H9 (cell line): Measurements from ENCODE around the gene ERGIC3. TPM values are rescaled to one million over a fixed set of nuclear protein-coding genes. Genes with fewer than 3 reads are reported as not detected.
A peak's percentile ranks its signal among the peaks of the same experiment; 100 is the strongest.

Experiments
- DNase-seq: peaks from one replicate; pipeline ENCODE4 v3.0.0-alpha.2; 2017
- H2AFZ ChIP-seq: one replicate; pipeline ENCODE4 v1.6.1; 2013; ENCODE audit warnings: mild to moderate bottlenecking, low read length, control low read depth, moderate library complexity
- H2AK5ac ChIP-seq: 2 replicates; pipeline ENCODE4 v1.6.1; 2013; ENCODE audit warnings: low read length, control low read depth, mixed read lengths; ENCODE audit not compliant: insufficient read length
- H2BK120ac ChIP-seq: one replicate; pipeline ENCODE4 v1.6.1; 2013; ENCODE audit warnings: low read depth, mild to moderate bottlenecking, low read length, control low read depth, inconsistent platforms; ENCODE audit not compliant: poor library complexity, severe bottlenecking
- H2BK12ac ChIP-seq: 2 replicates; pipeline ENCODE4 v1.6.1; 2013; ENCODE audit warnings: low read length, control low read depth, mixed read lengths, low read depth; ENCODE audit not compliant: insufficient read length
- H2BK15ac ChIP-seq: 2 replicates; pipeline ENCODE4 v1.6.1; 2013; ENCODE audit warnings: low read depth, low read length, control low read depth
- H2BK20ac ChIP-seq: one replicate; pipeline ENCODE4 v1.6.1; 2013; ENCODE audit warnings: low read depth, mild to moderate bottlenecking, low read length, control low read depth, inconsistent platforms; ENCODE audit not compliant: poor library complexity, severe bottlenecking
- H2BK5ac ChIP-seq: 2 replicates; pipeline ENCODE4 v1.6.1; 2013; ENCODE audit warnings: low read length, control low read depth, mixed read lengths; ENCODE audit not compliant: insufficient read length
- H3K14ac ChIP-seq: 2 replicates; pipeline ENCODE4 v1.6.1; 2013; ENCODE audit warnings: low read length, control low read depth; ENCODE audit not compliant: insufficient read depth
- H3K18ac ChIP-seq: 2 replicates; pipeline ENCODE4 v1.6.1; 2013; ENCODE audit warnings: low read depth, mild to moderate bottlenecking, mixed read lengths, low read length, control low read depth; ENCODE audit not compliant: insufficient read length
- H3K23ac ChIP-seq: 2 replicates; pipeline ENCODE4 v1.6.1; 2013; ENCODE audit warnings: low read length, control low read depth, mixed read lengths, low read depth; ENCODE audit not compliant: insufficient read length
- H3K23me2 ChIP-seq: 2 replicates; pipeline ENCODE4 v1.6.1; 2013; ENCODE audit warnings: low read depth, mild to moderate bottlenecking, mixed read lengths, low read length, control low read depth; ENCODE audit not compliant: insufficient read length, poor library complexity, severe bottlenecking
- H3K27ac ChIP-seq: 2 replicates; pipeline ENCODE4 v1.5.1; 2013; ENCODE audit warnings: low read length, control low read depth, mixed read lengths, low read depth; ENCODE audit not compliant: insufficient read length
- H3K27me3 ChIP-seq: 2 replicates; pipeline ENCODE4 v1.6.1; 2013; ENCODE audit warnings: low read length, control low read depth, inconsistent platforms; ENCODE audit not compliant: insufficient read depth
- H3K4ac ChIP-seq: 2 replicates; pipeline ENCODE4 v1.6.1; 2013; ENCODE audit warnings: low read depth, mild to moderate bottlenecking, control low read depth, inconsistent platforms, low read length, moderate library complexity
- H3K4me1 ChIP-seq: 2 replicates; pipeline ENCODE4 v1.6.1; 2013; ENCODE audit warnings: low read length, control low read depth, inconsistent platforms; ENCODE audit not compliant: insufficient read depth
- H3K4me2 ChIP-seq: 2 replicates; pipeline ENCODE4 v1.6.1; 2013; ENCODE audit warnings: low read length, control low read depth, mixed read lengths; ENCODE audit not compliant: insufficient read length, insufficient read depth
- H3K56ac ChIP-seq: 2 replicates; pipeline ENCODE4 v1.6.1; 2013; ENCODE audit warnings: low read depth, mild to moderate bottlenecking, mixed read lengths, low read length, control low read depth; ENCODE audit not compliant: insufficient read length
- H3K79me1 ChIP-seq: 2 replicates; pipeline ENCODE4 v1.6.1; 2013; ENCODE audit warnings: low read depth, mild to moderate bottlenecking, moderate library complexity, low read length, control low read depth, inconsistent platforms; ENCODE audit not compliant: insufficient read depth, poor library complexity, severe bottlenecking
- H3K79me2 ChIP-seq: 2 replicates; pipeline ENCODE4 v1.6.1; 2013; ENCODE audit warnings: low read length, control low read depth, inconsistent platforms; ENCODE audit not compliant: insufficient read depth
- H3K9ac ChIP-seq: 2 replicates; pipeline ENCODE4 v1.6.1; 2013; ENCODE audit warnings: low read length, control low read depth, mixed read lengths; ENCODE audit not compliant: insufficient read length; ENCODE audit errors: extremely low read depth
- H3K9me3 ChIP-seq: one replicate; pipeline ENCODE4 v1.6.1; 2013; ENCODE audit warnings: low read depth, low read length, inconsistent platforms; ENCODE audit not compliant: control insufficient read depth
- H3T11ph ChIP-seq: one replicate; pipeline ENCODE4 v1.6.1; 2013; ENCODE audit warnings: mild to moderate bottlenecking, low read length, control low read depth, inconsistent platforms
- H4K20me1 ChIP-seq: one replicate; pipeline ENCODE4 v1.6.1; 2013; ENCODE audit not compliant: control insufficient read depth, insufficient read length, insufficient read depth
- H4K5ac ChIP-seq: 2 replicates; pipeline ENCODE4 v1.6.1; 2013; ENCODE audit warnings: low read depth, mild to moderate bottlenecking, mixed read lengths, low read length, control low read depth; ENCODE audit not compliant: insufficient read length
- H4K8ac ChIP-seq: replicated peaks from 2 replicates; pipeline ENCODE4 v1.6.1; 2013; ENCODE audit warnings: low read length, control low read depth, mixed read lengths, low read depth; ENCODE audit not compliant: insufficient read length
- H4K91ac ChIP-seq: 2 replicates; pipeline ENCODE4 v1.6.1; 2013; ENCODE audit warnings: low read depth, mild to moderate bottlenecking, moderate library complexity, mixed read lengths, low read length, control low read depth; ENCODE audit not compliant: insufficient read length
- H3K27ac Mint-ChIP-seq, 3 experiments: 2 replicates in 2 of 3; 3 replicates in 1 of 3; pipeline ENCODE4 v1.8.0; 2020 to 2021; ENCODE audit warnings: mixed read lengths in 3 of 3, mild to moderate bottlenecking in 1 of 3, moderate library complexity in 1 of 3
- H3K27me3 Mint-ChIP-seq: 2 replicates; pipeline ENCODE4 v1.8.0; 2021; ENCODE audit warnings: low read depth, mild to moderate bottlenecking, moderate library complexity, mixed read lengths
- H3K36me3 Mint-ChIP-seq, 3 experiments: 2 replicates in 2 of 3; 3 replicates in 1 of 3; pipeline ENCODE4 v1.8.0; 2020 to 2021; ENCODE audit warnings: low read depth in 3 of 3, mixed read lengths in 3 of 3; ENCODE audit not compliant: insufficient read depth in 1 of 3
- H3K4me1 Mint-ChIP-seq, 2 experiments: 2 replicates each; pipeline ENCODE4 v1.8.0; 2020; ENCODE audit warnings: mixed read lengths in 2 of 2
- H3K4me3 Mint-ChIP-seq, 2 experiments: 2 replicates in 1 of 2; 3 replicates in 1 of 2; pipeline ENCODE4 v1.8.0; 2020 to 2021; ENCODE audit warnings: mild to moderate bottlenecking in 2 of 2, mixed read lengths in 2 of 2, moderate library complexity in 1 of 2
- H3K9me3 Mint-ChIP-seq, 2 experiments: 2 replicates in 1 of 2; 3 replicates in 1 of 2; pipeline ENCODE4 v1.8.0; 2020; ENCODE audit warnings: mild to moderate bottlenecking in 2 of 2, mixed read lengths in 2 of 2, moderate library complexity in 1 of 2
- WGBS: extraction: QIAGEN DNeasy Blood & Tissue Kit; methylation state at CpG from one replicate; pipeline ENCODE4 v1.1.7; 2013; ENCODE audit warnings: missing lambda C conversion rate, low lambda C conversion rate, mixed read lengths; ENCODE audit not compliant: insufficient read length; ENCODE audit errors: extremely low coverage; 5-methylcytosine and 5-hydroxymethylcytosine counted together
- total RNA-seq: library from RNA; stranded (reverse); gene quantifications from 2 replicates; pipeline ENCODE4 v1.2.1, GENCODE V29; 2021
- TF ChIP-seq, protein P1 (sequence below): fragments of 200-600 bp; sonication (generic); conservative IDR thresholded peaks from 3 replicates; pipeline ENCODE4 v1.8.0; 2021; ENCODE audit warnings: antibody characterized with exemption, mild to moderate bottlenecking

ERGIC3 gene
- total RNA-seq, 1 experiment from 2014 or later: 188 TPM

- Histone ChIP-seq H2BK5ac (no peak overlapping the region), H4K5ac (no peak overlapping the region), H4K91ac (no peak overlapping the region), H2BK20ac (no peak overlapping the region), H3K4me1 (no peaks in the 10 kb centered on the region), H3K56ac (no peak overlapping the region), H3T11ph (no peak overlapping the region), H3K4ac (no peak overlapping the region), H2BK12ac (no peak overlapping the region), H3K9me3 (no peaks in the 10 kb centered on the region), H3K27ac (no peak overlapping the region), H3K79me2 (no peaks in the 10 kb centered on the region), H3K4me2 (no peak overlapping the region), H3K79me1 (no peaks in the 10 kb centered on the region), H2AK5ac (no peak overlapping the region), H4K20me1 (no peaks in the 10 kb centered on the region), H3K18ac (no peak overlapping the region), H3K23me2 (no peaks in the 10 kb centered on the region), H2AFZ (no peak overlapping the region), H3K9ac (no peak overlapping the region), H3K14ac (no peak overlapping the region; the same call in 1 of the 2 replicates), H4K8ac (no peak overlapping the region), H2BK15ac (no peak overlapping the region), H3K23ac (no peak overlapping the region), H2BK120ac (no peak overlapping the region), H3K27me3 (no peaks in the 10 kb centered on the region)
- Mint-ChIP-seq H3K4me1 (peaks cover 7 to 13% of the 10 kb centered on the region in 2 experiments), H3K36me3 (peaks cover 14 to 31% (median 29%) of the 10 kb centered on the region in 3 experiments), H3K27ac (no peak overlapping the region), H3K9me3 (no peaks in the 10 kb centered on the region), H3K4me3 (no peak overlapping the region), H3K27me3 (no peaks in the 10 kb centered on the region)
- TF ChIP-seq, protein P1, sequence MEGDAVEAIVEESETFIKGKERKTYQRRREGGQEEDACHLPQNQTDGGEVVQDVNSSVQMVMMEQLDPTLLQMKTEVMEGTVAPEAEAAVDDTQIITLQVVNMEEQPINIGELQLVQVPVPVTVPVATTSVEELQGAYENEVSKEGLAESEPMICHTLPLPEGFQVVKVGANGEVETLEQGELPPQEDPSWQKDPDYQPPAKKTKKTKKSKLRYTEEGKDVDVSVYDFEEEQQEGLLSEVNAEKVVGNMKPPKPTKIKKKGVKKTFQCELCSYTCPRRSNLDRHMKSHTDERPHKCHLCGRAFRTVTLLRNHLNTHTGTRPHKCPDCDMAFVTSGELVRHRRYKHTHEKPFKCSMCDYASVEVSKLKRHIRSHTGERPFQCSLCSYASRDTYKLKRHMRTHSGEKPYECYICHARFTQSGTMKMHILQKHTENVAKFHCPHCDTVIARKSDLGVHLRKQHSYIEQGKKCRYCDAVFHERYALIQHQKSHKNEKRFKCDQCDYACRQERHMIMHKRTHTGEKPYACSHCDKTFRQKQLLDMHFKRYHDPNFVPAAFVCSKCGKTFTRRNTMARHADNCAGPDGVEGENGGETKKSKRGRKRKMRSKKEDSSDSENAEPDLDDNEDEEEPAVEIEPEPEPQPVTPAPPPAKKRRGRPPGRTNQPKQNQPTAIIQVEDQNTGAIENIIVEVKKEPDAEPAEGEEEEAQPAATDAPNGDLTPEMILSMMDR: no peak
- peak; percentile 53 for DNase-seq
- WGBS: no CpG with 5 or more reads among the region's 18 CpGs
These were observed 18.2 kb downstream of the ERGIC3 start for GRCh38 chr20:35560105-35560511.
